ENCODE data around the gene TNS2.

The TNS2 gene

GRCh38 chr12:53039851-53040250 lies 10.0 kb upstream of the TNS2 start:
- no peak for DNase-seq (ENCODE audit: insufficient read length, low spot score)
- no peak for FAIRE-seq

- DNase-seq (ENCODE audit: insufficient read length, low spot score) (no peak), FAIRE-seq (no peak)
Observed at GRCh38 chr12:53042607-53043454, 7.0 kb upstream of the TNS2 start.

GRCh38 chr12:53044052-53044581 lies 5.7 kb upstream of the TNS2 start:
- no peak for DNase-seq (ENCODE audit: insufficient read length, low spot score)

GRCh38 chr12:53044896-53045695 lies 4.8 kb upstream of the TNS2 start:
- FAIRE-seq (no peak), DNase-seq (ENCODE audit: insufficient read length, low spot score) (no peak)

More at GRCh38 chr12:53044052-53044581, 5.7 kb upstream of the TNS2 start:
- FAIRE-seq, result no peak

- FAIRE-seq, result no peak
Observed at GRCh38 chr12:53045696-53046045, 4.2 kb upstream of the TNS2 start.

GRCh38 chr12:53046655-53047220 lies 3.1 kb upstream of the TNS2 start:
- peak; percentile 72 for DNase-seq (ENCODE audit: insufficient read length, low spot score)
- FAIRE-seq, result no peak

More at GRCh38 chr12:53045696-53046045, 4.2 kb upstream of the TNS2 start:
- DNase-seq (ENCODE audit: insufficient read length, low spot score), result no peak

GRCh38 chr12:53047221-53048032 lies 2.4 kb upstream of the TNS2 start:
- no peak for FAIRE-seq
- peak; percentile 88 for DNase-seq (ENCODE audit: insufficient read length, low spot score)

- no peak for FAIRE-seq
- no peak for DNase-seq (ENCODE audit: insufficient read length, low spot score)
Observed at GRCh38 chr12:53048033-53048779, 1.7 kb upstream of the TNS2 start.

GRCh38 chr12:53048780-53049401 lies 974 bp upstream of the TNS2 start:
- FAIRE-seq (no peak), DNase-seq (ENCODE audit: insufficient read length, low spot score) (no peak)

- FAIRE-seq, result no peak
- no peak for DNase-seq (ENCODE audit: insufficient read length, low spot score)
Observed at GRCh38 chr12:53050426-53051057, 677 bp downstream of the TNS2 start.

- DNase-seq (ENCODE audit: insufficient read length, low spot score) (no peak), FAIRE-seq (no peak)
Observed at GRCh38 chr12:53051058-53051880, 1.4 kb downstream of the TNS2 start.

- DNase-seq (ENCODE audit: insufficient read length, low spot score) (no peak), FAIRE-seq (no peak)
Observed at GRCh38 chr12:53051881-53052412, 2.1 kb downstream of the TNS2 start.

- DNase-seq (ENCODE audit: insufficient read length, low spot score) (no peak), FAIRE-seq (no peak)
Observed at GRCh38 chr12:53052419-53053217, 2.8 kb downstream of the TNS2 start.

- FAIRE-seq, result no peak
- DNase-seq (ENCODE audit: insufficient read length, low spot score), result no peak
Observed at GRCh38 chr12:53053218-53054111, 3.6 kb downstream of the TNS2 start.

GRCh38 chr12:53054112-53054878 lies 4.4 kb downstream of the TNS2 start:
- peak; percentile 97 for FAIRE-seq
- peak; percentile 95 for DNase-seq (ENCODE audit: insufficient read length, low spot score)
